Measurements from ENCODE around the gene DENND1A. TPM values are rescaled to one million over a fixed set of nuclear protein-coding genes. Genes with fewer than 3 reads are reported as not detected.

The DENND1A gene
- total and polyA plus RNA-seq, 2 experiments from 2014 or later = 13.1 to 28.7 TPM

GRCh38 chr9:123375469-123376132 is 554.3 kb downstream of the DENND1A start:
- Histone ChIP-seq H2AFZ (no peak overlapping the region), H3K9me2 (ENCODE audit: insufficient read depth) (no peaks in the 10 kb centered on the region), H3K27ac (ENCODE audit: low read depth) (no peak overlapping the region), H3K79me2 (replicated peaks; ENCODE audit: insufficient read depth) (no peaks in the 10 kb centered on the region), H3K4me1 (ENCODE audit: insufficient read depth) (peaks cover 5% of the 10 kb centered on the region; the same call in 1 of the 2 replicates), H3K36me3 (ENCODE audit: insufficient read depth) (no peaks in the 10 kb centered on the region), H3K4me3 (no peak overlapping the region), H3K4me2 (no peak overlapping the region), H3K27me3 (ENCODE audit: insufficient read depth) (peaks cover 31% of the 10 kb centered on the region), H3F3A (replicated peaks; ENCODE audit: low read depth) (no peaks in the 10 kb centered on the region; the same call in 1 of the 2 replicates), H4K20me1 (replicated peaks; ENCODE audit: insufficient read depth) (no peaks in the 10 kb centered on the region)
- Mint-ChIP-seq H3K9me3 (no peaks in the 10 kb centered on the region), H3K27ac (no peak overlapping the region), H3K36me3 (ENCODE audit: low read depth) (no peaks in the 10 kb centered on the region; the same call in 2 of the 3 replicates), H3K4me3 (no peak overlapping the region), H3K27me3 (ENCODE audit: insufficient read depth, low read depth, poor library complexity) (peaks cover 46% of the 10 kb centered on the region), H3K4me1 (peaks cover 21% of the 10 kb centered on the region)
- DNase-seq (ENCODE audit: low spot score) (no peak), ATAC-seq (peak; percentile 4; the same call in 2 of the 3 replicates)
- TF ChIP-seq EZH2phosphoT487 (IDR thresholded peaks at IDR 0.05; ENCODE audit: unreplicated experiment) = no peak
- no peak for TF ChIP-seq POLR2AphosphoS5 (IDR thresholded peaks at IDR 0.05; ENCODE audit: low read depth)
- TF ChIP-seq CTCF (conservative IDR thresholded peaks at IDR 0.05; ENCODE audit: low read depth in 2 of 2) = no peak
- TF ChIP-seq, protein P1, sequence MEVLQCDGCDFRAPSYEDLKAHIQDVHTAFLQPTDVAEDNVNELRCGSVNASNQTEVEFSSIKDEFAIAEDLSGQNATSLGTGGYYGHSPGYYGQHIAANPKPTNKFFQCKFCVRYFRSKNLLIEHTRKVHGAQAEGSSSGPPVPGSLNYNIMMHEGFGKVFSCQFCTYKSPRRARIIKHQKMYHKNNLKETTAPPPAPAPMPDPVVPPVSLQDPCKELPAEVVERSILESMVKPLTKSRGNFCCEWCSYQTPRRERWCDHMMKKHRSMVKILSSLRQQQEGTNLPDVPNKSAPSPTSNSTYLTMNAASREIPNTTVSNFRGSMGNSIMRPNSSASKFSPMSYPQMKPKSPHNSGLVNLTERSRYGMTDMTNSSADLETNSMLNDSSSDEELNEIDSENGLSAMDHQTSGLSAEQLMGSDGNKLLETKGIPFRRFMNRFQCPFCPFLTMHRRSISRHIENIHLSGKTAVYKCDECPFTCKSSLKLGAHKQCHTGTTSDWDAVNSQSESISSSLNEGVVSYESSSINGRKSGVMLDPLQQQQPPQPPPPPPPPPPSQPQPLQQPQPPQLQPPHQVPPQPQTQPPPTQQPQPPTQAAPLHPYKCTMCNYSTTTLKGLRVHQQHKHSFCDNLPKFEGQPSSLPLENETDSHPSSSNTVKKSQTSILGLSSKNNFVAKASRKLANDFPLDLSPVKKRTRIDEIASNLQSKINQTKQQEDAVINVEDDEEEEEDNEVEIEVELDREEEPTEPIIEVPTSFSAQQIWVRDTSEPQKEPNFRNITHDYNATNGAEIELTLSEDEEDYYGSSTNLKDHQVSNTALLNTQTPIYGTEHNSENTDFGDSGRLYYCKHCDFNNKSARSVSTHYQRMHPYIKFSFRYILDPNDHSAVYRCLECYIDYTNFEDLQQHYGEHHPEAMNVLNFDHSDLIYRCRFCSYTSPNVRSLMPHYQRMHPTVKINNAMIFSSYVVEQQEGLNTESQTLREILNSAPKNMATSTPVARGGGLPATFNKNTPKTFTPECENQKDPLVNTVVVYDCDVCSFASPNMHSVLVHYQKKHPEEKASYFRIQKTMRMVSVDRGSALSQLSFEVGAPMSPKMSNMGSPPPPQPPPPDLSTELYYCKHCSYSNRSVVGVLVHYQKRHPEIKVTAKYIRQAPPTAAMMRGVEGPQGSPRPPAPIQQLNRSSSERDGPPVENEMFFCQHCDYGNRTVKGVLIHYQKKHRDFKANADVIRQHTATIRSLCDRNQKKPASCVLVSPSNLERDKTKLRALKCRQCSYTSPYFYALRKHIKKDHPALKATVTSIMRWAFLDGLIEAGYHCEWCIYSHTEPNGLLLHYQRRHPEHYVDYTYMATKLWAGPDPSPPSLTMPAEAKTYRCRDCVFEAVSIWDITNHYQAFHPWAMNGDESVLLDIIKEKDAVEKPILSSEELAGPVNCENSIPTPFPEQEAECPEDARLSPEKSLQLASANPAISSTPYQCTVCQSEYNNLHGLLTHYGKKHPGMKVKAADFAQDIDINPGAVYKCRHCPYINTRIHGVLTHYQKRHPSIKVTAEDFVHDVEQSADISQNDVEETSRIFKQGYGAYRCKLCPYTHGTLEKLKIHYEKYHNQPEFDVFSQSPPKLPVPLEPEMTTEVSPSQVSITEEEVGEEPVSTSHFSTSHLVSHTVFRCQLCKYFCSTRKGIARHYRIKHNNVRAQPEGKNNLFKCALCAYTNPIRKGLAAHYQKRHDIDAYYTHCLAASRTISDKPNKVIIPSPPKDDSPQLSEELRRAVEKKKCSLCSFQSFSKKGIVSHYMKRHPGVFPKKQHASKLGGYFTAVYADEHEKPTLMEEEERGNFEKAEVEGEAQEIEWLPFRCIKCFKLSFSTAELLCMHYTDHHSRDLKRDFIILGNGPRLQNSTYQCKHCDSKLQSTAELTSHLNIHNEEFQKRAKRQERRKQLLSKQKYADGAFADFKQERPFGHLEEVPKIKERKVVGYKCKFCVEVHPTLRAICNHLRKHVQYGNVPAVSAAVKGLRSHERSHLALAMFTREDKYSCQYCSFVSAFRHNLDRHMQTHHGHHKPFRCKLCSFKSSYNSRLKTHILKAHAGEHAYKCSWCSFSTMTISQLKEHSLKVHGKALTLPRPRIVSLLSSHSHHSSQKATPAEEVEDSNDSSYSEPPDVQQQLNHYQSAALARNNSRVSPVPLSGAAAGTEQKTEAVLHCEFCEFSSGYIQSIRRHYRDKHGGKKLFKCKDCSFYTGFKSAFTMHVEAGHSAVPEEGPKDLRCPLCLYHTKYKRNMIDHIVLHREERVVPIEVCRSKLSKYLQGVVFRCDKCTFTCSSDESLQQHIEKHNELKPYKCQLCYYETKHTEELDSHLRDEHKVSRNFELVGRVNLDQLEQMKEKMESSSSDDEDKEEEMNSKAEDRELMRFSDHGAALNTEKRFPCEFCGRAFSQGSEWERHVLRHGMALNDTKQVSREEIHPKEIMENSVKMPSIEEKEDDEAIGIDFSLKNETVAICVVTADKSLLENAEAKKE (CRISPR knock-in tag; IDR thresholded peaks at IDR 0.05) = no peak
- no peak for TF ChIP-seq NANOG (IDR thresholded peaks at IDR 0.05; ENCODE audit: borderline replicate concordance)
- no peak for TF ChIP-seq ZNF114 (CRISPR knock-in tag; IDR thresholded peaks at IDR 0.05)
- no peak for TF ChIP-seq ZNF331 (CRISPR knock-in tag; IDR thresholded peaks at IDR 0.05; ENCODE audit: low read depth)
- TF ChIP-seq JUNB (IDR thresholded peaks at IDR 0.05; ENCODE audit: unreplicated experiment) = no peak
- TF ChIP-seq, protein P2, sequence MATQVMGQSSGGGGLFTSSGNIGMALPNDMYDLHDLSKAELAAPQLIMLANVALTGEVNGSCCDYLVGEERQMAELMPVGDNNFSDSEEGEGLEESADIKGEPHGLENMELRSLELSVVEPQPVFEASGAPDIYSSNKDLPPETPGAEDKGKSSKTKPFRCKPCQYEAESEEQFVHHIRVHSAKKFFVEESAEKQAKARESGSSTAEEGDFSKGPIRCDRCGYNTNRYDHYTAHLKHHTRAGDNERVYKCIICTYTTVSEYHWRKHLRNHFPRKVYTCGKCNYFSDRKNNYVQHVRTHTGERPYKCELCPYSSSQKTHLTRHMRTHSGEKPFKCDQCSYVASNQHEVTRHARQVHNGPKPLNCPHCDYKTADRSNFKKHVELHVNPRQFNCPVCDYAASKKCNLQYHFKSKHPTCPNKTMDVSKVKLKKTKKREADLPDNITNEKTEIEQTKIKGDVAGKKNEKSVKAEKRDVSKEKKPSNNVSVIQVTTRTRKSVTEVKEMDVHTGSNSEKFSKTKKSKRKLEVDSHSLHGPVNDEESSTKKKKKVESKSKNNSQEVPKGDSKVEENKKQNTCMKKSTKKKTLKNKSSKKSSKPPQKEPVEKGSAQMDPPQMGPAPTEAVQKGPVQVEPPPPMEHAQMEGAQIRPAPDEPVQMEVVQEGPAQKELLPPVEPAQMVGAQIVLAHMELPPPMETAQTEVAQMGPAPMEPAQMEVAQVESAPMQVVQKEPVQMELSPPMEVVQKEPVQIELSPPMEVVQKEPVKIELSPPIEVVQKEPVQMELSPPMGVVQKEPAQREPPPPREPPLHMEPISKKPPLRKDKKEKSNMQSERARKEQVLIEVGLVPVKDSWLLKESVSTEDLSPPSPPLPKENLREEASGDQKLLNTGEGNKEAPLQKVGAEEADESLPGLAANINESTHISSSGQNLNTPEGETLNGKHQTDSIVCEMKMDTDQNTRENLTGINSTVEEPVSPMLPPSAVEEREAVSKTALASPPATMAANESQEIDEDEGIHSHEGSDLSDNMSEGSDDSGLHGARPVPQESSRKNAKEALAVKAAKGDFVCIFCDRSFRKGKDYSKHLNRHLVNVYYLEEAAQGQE (IDR thresholded peaks at IDR 0.05; ENCODE audit: unreplicated experiment) = no peak
- no peak for TF ChIP-seq EZH2 (IDR thresholded peaks at IDR 0.05; ENCODE audit: low read depth, unreplicated experiment)
- TF ChIP-seq CREB1 (CRISPR knock-in tag; IDR thresholded peaks at IDR 0.05; ENCODE audit: low read depth) = no peak
- no peak for TF ChIP-seq STAT1 (IDR thresholded peaks at IDR 0.05; ENCODE audit: unreplicated experiment)
- TF ChIP-seq ETS1 (IDR thresholded peaks at IDR 0.05) = no peak
